GM19239 (cell line): ENCODE data around the gene KLHL29.

ENCODE experiments used
- DNase-seq: peaks from one replicate; pipeline ENCODE4 v3.0.0; 2011; ENCODE audit warnings: low spot score; ENCODE audit not compliant: insufficient read length
- FAIRE-seq: peaks from 2 replicates; lab custom pipeline; 2011; peaks lifted over from hg19 to GRCh38; lab: Jason Lieb, UNC

KLHL29 gene

GRCh38 chr2:23617167-23617810 is 232.3 kb downstream of the KLHL29 start:
- no peak for FAIRE-seq
- DNase-seq, result no peak

- DNase-seq (no peak), FAIRE-seq (no peak)
Measured at GRCh38 chr2:23617811-23618215, 232.8 kb downstream of the KLHL29 start.

GRCh38 chr2:23618265-23618664 is 233.3 kb downstream of the KLHL29 start:
- DNase-seq, result no peak
- FAIRE-seq, result no peak

- FAIRE-seq (no peak), DNase-seq (no peak)
Measured at GRCh38 chr2:23618794-23619530, 234.0 kb downstream of the KLHL29 start.

GRCh38 chr2:23619941-23620340 is 235.0 kb downstream of the KLHL29 start:
- FAIRE-seq, result no peak
- DNase-seq, result no peak

GRCh38 chr2:23620841-23621341 is 235.9 kb downstream of the KLHL29 start:
- FAIRE-seq (no peak), DNase-seq (no peak)

- FAIRE-seq (no peak), DNase-seq (no peak)
Measured at GRCh38 chr2:23621616-23622015, 236.6 kb downstream of the KLHL29 start.

- FAIRE-seq, result no peak
- no peak for DNase-seq
Measured at GRCh38 chr2:23622466-23622865, 237.5 kb downstream of the KLHL29 start.

- FAIRE-seq (no peak), DNase-seq (no peak)
Measured at GRCh38 chr2:23622966-23623675, 238.1 kb downstream of the KLHL29 start.

GRCh38 chr2:23624378-23624777 is 239.4 kb downstream of the KLHL29 start:
- DNase-seq (no peak), FAIRE-seq (no peak)

GRCh38 chr2:23624915-23625314 is 239.9 kb downstream of the KLHL29 start:
- no peak for FAIRE-seq
- DNase-seq, result no peak

GRCh38 chr2:23625726-23626125 is 240.7 kb downstream of the KLHL29 start:
- FAIRE-seq (no peak), DNase-seq (no peak)

GRCh38 chr2:23626701-23627230 is 241.8 kb downstream of the KLHL29 start:
- DNase-seq, result no peak

GRCh38 chr2:23627236-23628009 is 242.4 kb downstream of the KLHL29 start:
- DNase-seq, result no peak
- FAIRE-seq, result no peak

More at GRCh38 chr2:23626701-23627230, 241.8 kb downstream of the KLHL29 start:
- no peak for FAIRE-seq

GRCh38 chr2:23628926-23629771 is 244.2 kb downstream of the KLHL29 start:
- DNase-seq (no peak), FAIRE-seq (no peak)

GRCh38 chr2:23629772-23630480 is 244.9 kb downstream of the KLHL29 start:
- DNase-seq, result no peak
- FAIRE-seq, result no peak

- FAIRE-seq (no peak), DNase-seq (no peak)
Measured at GRCh38 chr2:23630961-23631360, 246.0 kb downstream of the KLHL29 start.

- FAIRE-seq (no peak), DNase-seq (no peak)
Measured at GRCh38 chr2:23631389-23631788, 246.4 kb downstream of the KLHL29 start.

GRCh38 chr2:23632386-23632785 is 247.4 kb downstream of the KLHL29 start:
- FAIRE-seq (no peak), DNase-seq (no peak)
